Lung microvascular endothelial cell (primary cell): Measurements from ENCODE around the gene PKN3. TPM values are rescaled to one million over a fixed set of nuclear protein-coding genes. Genes with fewer than 3 reads are reported as not detected.
"Not testable (repeated sequence)": the region's sequence is repeated elsewhere in the genome, so short reads cannot be mapped to it uniquely, and the experiment has no call there.

Source experiments
- DNase-seq, 2 donors: peaks; one replicate each; pipeline versions ENCODE4 v3.0.0 to v3.0.0-alpha.2; 2010; ENCODE audit warnings: low read depth in 2 of 2
- total RNA-seq: library from RNA; depleted of rRNA; stranded (reverse); fragments of >200 nt; gene quantifications from 2 replicates; pipeline ENCODE4 v1.2.1, GENCODE V29; 2014

The PKN3 gene
- total RNA-seq: 8.1 and 8.9 TPM in 2 replicates

- peak; percentile 84 to 89 for DNase-seq
Observed at GRCh38 chr9:128702445-128702948, at the start of gene PKN3. Gene PKN3 (plus strand): TSS chr9:128702503. CDS start chr9:128702916, 413 bp downstream.

- no peak for DNase-seq
Observed at GRCh38 chr9:128653908-128654307, 48.4 kb upstream of the PKN3 start.

- no peak for DNase-seq
Observed at GRCh38 chr9:128654481-128654880, 47.8 kb upstream of the PKN3 start.

- DNase-seq: peak; percentile 94 to 97
Observed at GRCh38 chr9:128656416-128657343, 45.6 kb upstream of the PKN3 start, which contains the start of gene DYNC2I2. Gene DYNC2I2 (minus strand): TSS chr9:128656847. CDS start chr9:128656726, 121 bp downstream.

GRCh38 chr9:128657344-128657704 lies 45.0 kb upstream of the PKN3 start:
- DNase-seq: no peak

- DNase-seq: no peak
Observed at GRCh38 chr9:128657796-128658195, 44.5 kb upstream of the PKN3 start.

GRCh38 chr9:128666481-128666941 lies 35.8 kb upstream of the PKN3 start:
- not testable (repeated sequence) for DNase-seq

GRCh38 chr9:128669786-128670185 lies 32.5 kb upstream of the PKN3 start:
- DNase-seq: no peak

GRCh38 chr9:128675382-128675781 lies 26.9 kb upstream of the PKN3 start:
- DNase-seq: no peak

- no peak for DNase-seq
Observed at GRCh38 chr9:128677794-128678193, 24.5 kb upstream of the PKN3 start.

- DNase-seq: peak in 1 of 2 donors; percentile 42
Observed at GRCh38 chr9:128683340-128684064, 18.8 kb upstream of the PKN3 start.

- no peak for DNase-seq
Observed at GRCh38 chr9:128684065-128684324, 18.3 kb upstream of the PKN3 start.

GRCh38 chr9:128684325-128685199 lies 17.7 kb upstream of the PKN3 start:
- DNase-seq: peak in 1 of 2 donors; percentile 74

GRCh38 chr9:128685636-128686489 lies 16.4 kb upstream of the PKN3 start:
- DNase-seq: peak in 1 of 2 donors; percentile 53

- no peak for DNase-seq
Observed at GRCh38 chr9:128687453-128687852, 14.8 kb upstream of the PKN3 start.

- peak; percentile 94 to 96 for DNase-seq
Observed at GRCh38 chr9:128688501-128689292, 13.6 kb upstream of the PKN3 start, which contains the start of gene SET. Gene SET (plus strand): TSS chr9:128689222. CDS start chr9:128689583, 361 bp downstream.

- peak; percentile 66 to 72 for DNase-seq
Observed at GRCh38 chr9:128689293-128689774, 13.0 kb upstream of the PKN3 start.

- DNase-seq: peak; percentile 57 to 72
Observed at GRCh38 chr9:128689820-128690683, 12.3 kb upstream of the PKN3 start.
